ENCODE measurements around the gene CCDC28B.

DNA sequence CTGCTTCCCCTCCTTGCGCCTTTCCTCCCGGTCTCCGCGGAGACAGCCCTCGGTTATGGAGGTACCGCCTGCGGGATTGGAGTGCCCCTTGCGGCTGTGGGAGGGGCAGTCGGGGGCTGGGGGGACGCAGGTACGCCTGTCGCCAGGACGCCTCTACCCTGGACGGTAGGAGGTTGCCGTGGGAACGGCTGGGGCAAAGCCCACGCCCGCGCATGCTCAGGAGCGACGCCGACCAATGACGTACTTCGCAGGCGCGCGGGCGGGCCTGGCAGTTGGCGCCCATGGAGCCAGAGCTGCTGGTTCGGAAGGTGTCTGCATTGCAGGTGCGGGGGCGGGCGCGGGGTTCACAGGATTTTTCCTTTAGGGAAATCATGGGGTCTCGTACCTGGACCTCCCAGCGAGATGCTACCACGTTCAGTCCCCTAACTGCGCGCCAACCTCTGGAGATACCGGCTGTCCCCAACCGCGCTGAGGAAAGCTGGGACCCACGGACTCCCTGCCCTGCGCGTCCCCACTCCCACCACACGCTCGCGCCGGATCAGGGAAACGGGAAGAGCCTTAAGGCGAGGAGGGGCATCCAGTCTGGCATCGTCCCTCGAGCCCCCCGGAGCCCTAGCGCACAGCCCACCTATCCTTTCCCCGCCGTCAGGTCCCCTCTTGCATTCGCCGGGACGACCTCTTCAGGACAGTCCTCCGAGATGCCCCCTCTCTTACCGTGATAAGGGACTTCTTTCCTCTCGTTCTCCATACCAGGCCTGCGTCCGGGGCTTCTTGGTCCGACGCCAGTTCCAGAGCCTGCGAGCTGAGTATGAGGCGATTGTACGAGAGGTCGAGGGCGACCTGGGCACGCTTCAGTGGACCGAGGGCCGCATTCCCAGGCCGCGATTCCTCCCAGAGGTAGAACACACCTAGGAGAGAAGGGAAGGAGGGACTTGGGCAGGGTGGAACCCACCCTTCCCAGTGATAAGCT lies 5.3 kb downstream of the CCDC28B start, which contains the start of gene IQCC:
- TF ChIP-seq, protein P1, sequence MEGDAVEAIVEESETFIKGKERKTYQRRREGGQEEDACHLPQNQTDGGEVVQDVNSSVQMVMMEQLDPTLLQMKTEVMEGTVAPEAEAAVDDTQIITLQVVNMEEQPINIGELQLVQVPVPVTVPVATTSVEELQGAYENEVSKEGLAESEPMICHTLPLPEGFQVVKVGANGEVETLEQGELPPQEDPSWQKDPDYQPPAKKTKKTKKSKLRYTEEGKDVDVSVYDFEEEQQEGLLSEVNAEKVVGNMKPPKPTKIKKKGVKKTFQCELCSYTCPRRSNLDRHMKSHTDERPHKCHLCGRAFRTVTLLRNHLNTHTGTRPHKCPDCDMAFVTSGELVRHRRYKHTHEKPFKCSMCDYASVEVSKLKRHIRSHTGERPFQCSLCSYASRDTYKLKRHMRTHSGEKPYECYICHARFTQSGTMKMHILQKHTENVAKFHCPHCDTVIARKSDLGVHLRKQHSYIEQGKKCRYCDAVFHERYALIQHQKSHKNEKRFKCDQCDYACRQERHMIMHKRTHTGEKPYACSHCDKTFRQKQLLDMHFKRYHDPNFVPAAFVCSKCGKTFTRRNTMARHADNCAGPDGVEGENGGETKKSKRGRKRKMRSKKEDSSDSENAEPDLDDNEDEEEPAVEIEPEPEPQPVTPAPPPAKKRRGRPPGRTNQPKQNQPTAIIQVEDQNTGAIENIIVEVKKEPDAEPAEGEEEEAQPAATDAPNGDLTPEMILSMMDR (IDR thresholded peaks at IDR 0.05 in 8 of 11, conservative IDR thresholded peaks at IDR 0.05 in 3 of 11): no peak
- TF ChIP-seq POLR2AphosphoS5 (IDR thresholded peaks at IDR 0.05): peak; percentile 87 to 92 (median 90)

All from spleen (tissue), 7 donors.